ENCODE measurements around the gene SLC22A7.

- TF ChIP-seq, protein P1, sequence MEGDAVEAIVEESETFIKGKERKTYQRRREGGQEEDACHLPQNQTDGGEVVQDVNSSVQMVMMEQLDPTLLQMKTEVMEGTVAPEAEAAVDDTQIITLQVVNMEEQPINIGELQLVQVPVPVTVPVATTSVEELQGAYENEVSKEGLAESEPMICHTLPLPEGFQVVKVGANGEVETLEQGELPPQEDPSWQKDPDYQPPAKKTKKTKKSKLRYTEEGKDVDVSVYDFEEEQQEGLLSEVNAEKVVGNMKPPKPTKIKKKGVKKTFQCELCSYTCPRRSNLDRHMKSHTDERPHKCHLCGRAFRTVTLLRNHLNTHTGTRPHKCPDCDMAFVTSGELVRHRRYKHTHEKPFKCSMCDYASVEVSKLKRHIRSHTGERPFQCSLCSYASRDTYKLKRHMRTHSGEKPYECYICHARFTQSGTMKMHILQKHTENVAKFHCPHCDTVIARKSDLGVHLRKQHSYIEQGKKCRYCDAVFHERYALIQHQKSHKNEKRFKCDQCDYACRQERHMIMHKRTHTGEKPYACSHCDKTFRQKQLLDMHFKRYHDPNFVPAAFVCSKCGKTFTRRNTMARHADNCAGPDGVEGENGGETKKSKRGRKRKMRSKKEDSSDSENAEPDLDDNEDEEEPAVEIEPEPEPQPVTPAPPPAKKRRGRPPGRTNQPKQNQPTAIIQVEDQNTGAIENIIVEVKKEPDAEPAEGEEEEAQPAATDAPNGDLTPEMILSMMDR (IDR thresholded peaks at IDR 0.05), result no peak
- no peak for TF ChIP-seq POLR2A (IDR thresholded peaks at IDR 0.05)
- TF ChIP-seq POLR2AphosphoS5 (IDR thresholded peaks at IDR 0.05), result no peak
- no peak for TF ChIP-seq EP300 (IDR thresholded peaks at IDR 0.05; ENCODE audit: low read depth)
These were observed 10.1 kb upstream of the SLC22A7 start for GRCh38 chr6:43287717-43288679.
